Measurements from ENCODE around the gene TMEM120B. TPM values are rescaled to one million over a fixed set of nuclear protein-coding genes. Genes with fewer than 3 reads are reported as not detected.
"Not testable (repeated sequence)": the region's sequence is repeated elsewhere in the genome, so short reads cannot be mapped to it uniquely, and the experiment has no call there.

Gene TMEM120B
- total RNA-seq, 2 donors from 2014 or later, result 13.2 to 14.2 TPM

DNA sequence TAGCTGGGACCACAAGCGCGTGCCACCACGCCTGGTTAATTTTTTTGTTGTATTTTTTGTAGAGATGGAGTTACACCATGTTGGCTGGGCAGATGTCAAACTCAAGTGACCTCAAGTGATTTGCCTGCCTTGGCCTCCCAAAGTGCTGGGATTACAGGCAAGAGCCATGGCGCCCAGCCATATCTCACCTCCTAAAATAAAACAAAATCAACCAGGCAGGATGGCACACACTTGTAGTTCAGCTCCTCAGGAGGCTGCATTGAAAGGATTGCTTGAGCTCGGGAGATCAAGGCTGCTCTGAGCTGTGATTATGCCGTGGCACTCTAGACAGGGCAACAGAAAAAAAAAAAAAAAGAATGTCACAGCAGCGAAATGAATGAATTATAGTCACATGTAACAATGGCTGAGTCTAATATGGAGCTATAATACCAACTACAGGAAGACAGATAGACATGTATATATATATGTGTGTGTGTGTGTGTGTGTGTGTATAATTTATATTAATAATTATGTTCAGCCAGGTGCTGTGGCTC is 19.3 kb upstream of the TMEM120B start:
- Histone ChIP-seq H3K27me3 (no peaks in the 10 kb centered on the region), H3K4me3 (no peak overlapping the region), H3K9me3 (no peaks in the 10 kb centered on the region), H3K4me1 (no peaks in the 10 kb centered on the region), H3K27ac (no peak overlapping the region), H3K36me3 (replicated peaks in 1 of 2; ENCODE audit: insufficient read depth in 1 of 2, low read depth in 2 of 2) (no peaks in the 10 kb centered on the region)
- WGBS, 2 donors, result 62 to 65% methylated on average over 7 of the region's 7 CpGs
- ATAC-seq, result no peak
- DNase-seq, result no peak
- TF ChIP-seq POLR2A (IDR thresholded peaks at IDR 0.05), result no peak
- TF ChIP-seq, protein P1, sequence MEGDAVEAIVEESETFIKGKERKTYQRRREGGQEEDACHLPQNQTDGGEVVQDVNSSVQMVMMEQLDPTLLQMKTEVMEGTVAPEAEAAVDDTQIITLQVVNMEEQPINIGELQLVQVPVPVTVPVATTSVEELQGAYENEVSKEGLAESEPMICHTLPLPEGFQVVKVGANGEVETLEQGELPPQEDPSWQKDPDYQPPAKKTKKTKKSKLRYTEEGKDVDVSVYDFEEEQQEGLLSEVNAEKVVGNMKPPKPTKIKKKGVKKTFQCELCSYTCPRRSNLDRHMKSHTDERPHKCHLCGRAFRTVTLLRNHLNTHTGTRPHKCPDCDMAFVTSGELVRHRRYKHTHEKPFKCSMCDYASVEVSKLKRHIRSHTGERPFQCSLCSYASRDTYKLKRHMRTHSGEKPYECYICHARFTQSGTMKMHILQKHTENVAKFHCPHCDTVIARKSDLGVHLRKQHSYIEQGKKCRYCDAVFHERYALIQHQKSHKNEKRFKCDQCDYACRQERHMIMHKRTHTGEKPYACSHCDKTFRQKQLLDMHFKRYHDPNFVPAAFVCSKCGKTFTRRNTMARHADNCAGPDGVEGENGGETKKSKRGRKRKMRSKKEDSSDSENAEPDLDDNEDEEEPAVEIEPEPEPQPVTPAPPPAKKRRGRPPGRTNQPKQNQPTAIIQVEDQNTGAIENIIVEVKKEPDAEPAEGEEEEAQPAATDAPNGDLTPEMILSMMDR (IDR thresholded peaks at IDR 0.05), result no peak
- intact Hi-C loops (cut with DNase I), result loop anchor here (10.0 kb wide), 1 partner anchor 192 kb away; the partner anchor contains the start of gene PSMD9

DNA sequence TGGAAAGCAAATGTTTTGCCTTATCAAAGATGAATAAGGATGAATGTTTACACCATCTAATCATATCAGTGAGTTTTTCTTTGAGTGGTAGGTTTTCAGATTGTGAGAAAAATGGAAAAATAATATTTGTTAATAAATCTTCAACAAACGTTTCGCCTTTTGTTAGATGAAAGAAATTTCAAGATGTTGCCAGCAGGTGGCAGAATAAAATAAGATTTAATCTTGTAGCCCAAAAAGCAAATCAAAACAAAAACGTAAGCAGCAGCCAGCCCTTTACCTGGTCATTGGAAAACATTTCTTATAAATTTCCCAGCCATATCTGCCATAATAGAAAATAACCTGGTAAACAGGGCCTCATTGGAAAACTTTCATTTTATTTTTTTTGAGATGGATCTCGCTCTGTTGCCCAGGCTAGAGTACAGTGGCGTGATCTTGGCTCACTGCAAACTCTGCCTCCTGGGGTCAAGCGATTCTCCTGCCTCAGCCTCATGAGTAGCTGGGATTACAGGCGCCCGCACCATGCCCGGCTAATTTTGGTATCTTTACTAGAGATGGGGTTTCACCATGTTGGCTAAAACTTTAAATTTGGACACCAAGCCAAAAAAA is 15.4 kb upstream of the TMEM120B start:
- DNase-seq, result peak in 2 of 4 donors; percentile 18 to 58
- no peak for TF ChIP-seq POLR2A (IDR thresholded peaks at IDR 0.05)
- TF ChIP-seq, protein P1 (IDR thresholded peaks at IDR 0.05), result peak; percentile 17 to 79 (median 65)
- no peak overlapping the region for H3K4me3 ChIP-seq
- H3K4me1 ChIP-seq, result no peaks in the 10 kb centered on the region
- intact Hi-C loops (cut with DNase I), result loop anchor here (5.0 to 10.0 kb wide), 2 partner anchors 80 to 188 kb away; partner anchors contain the start of gene PSMD9
- 27 to 32% methylated on average over 9 of the region's 9 CpGs for WGBS, 2 donors
- H3K27ac ChIP-seq, result no peak overlapping the region
- no peaks in the 10 kb centered on the region for H3K36me3 ChIP-seq (replicated peaks in 1 of 2; ENCODE audit: insufficient read depth in 1 of 2, low read depth in 2 of 2)
- peak; percentile 71 for ATAC-seq
- no peaks in the 10 kb centered on the region for H3K27me3 ChIP-seq
- no peaks in the 10 kb centered on the region for H3K9me3 ChIP-seq

DNA sequence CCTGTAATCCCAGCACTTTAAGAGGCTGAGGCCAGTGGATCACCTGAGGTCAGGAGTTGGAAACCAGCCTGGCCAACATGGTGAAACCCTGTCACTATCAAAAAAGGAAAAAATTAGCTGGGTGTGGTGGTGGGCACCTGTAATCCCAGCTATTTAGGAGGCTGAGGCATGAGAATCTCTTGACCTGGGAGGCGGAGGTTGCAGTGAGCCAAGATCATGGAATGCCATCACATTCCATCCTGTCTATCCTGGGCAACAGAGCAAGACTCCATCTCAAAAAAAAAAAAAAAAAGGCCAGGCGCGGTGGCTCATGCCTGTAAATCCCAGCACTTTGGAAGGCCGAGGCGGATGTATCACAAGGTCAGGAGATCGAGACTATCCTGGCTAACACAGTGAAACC is 14.7 kb upstream of the TMEM120B start:
- not testable (repeated sequence) for H3K4me1 ChIP-seq; H3K27me3 ChIP-seq; ATAC-seq; H3K9me3 ChIP-seq; H3K36me3 ChIP-seq (replicated peaks in 1 of 2; ENCODE audit: insufficient read depth in 1 of 2, low read depth in 2 of 2); DNase-seq; H3K4me3 ChIP-seq; H3K27ac ChIP-seq
- intact Hi-C loops (cut with DNase I), result loop anchor here (5.0 to 10.0 kb wide), 2 partner anchors 79 to 187 kb away; partner anchors contain the start of gene PSMD9
- 89 to 100% methylated on average over 6 of the region's 6 CpGs for WGBS, 2 donors

DNA sequence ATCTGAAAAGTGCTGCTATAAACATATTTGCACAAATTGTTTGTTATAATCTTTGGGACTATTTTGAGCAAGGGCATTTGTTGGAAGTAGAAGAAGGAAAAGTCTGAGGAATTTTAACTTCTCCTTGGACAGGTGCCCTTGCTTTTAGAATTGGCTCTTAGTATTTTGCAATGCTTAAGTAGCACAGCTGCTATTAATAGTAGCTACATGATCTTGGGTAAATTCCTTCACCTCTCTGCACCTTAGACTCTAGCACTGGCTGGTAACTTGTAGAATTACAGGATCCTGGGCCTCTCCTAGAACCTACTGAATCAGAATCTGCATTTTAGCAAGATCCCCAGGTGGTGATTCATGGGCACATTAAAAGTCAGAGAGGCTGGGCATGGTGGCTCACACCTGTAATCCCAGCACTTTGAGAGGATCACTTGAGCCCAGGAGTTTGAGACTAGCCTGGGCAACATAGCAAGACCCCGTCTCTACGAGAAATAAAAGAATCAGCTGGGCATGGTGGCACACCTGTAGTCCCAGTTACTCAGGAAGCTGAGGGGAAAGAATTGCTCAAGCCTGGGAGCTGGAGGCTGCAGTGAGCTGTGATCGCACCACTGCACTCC is 10.8 kb upstream of the TMEM120B start:
- TF ChIP-seq, protein P1 (IDR thresholded peaks at IDR 0.05), result no peak
- no peak for TF ChIP-seq POLR2A (IDR thresholded peaks at IDR 0.05)
- WGBS, 2 donors, result 87 to 93% methylated on average over 3 of the region's 3 CpGs
- ATAC-seq (no peak), DNase-seq (no peak)
- H3K36me3 ChIP-seq (replicated peaks in 1 of 2; ENCODE audit: insufficient read depth in 1 of 2, low read depth in 2 of 2), result no peaks in the 10 kb centered on the region
- H3K4me3 ChIP-seq, result no peak overlapping the region
- no peaks in the 10 kb centered on the region for H3K9me3 ChIP-seq
- H3K27ac ChIP-seq, result no peak overlapping the region
- H3K27me3 ChIP-seq, result no peaks in the 10 kb centered on the region
- intact Hi-C loops (cut with DNase I), result no loop called here
- H3K4me1 ChIP-seq, result no peaks in the 10 kb centered on the region

DNA sequence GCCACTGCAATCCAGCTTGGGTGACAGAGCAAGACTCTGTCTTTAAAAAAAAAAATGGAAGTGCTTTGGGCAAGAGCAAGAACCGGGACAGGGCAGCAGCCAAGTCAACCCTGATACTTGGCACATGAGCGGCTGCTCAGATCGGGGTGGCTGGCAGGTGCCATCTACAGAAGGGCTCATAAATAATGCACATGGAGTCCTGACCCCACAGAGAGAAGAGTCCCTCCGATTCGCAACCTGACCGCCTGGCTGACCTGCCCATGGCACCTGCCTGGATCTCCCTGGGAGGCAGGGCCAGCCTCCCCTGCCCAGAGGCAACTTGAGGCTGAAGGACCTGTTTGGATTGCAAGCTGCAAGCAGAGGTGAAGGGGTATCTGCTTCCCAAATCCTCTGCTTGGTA is 9.6 kb upstream of the TMEM120B start:
- DNase-seq (no peak), ATAC-seq (no peak)
- 85 to 91% methylated on average over 4 to 6 of the region's 6 CpGs for WGBS, 2 donors
- H3K27ac ChIP-seq, result no peak overlapping the region
- H3K4me1 ChIP-seq, result no peaks in the 10 kb centered on the region
- H3K27me3 ChIP-seq, result no peaks in the 10 kb centered on the region
- H3K36me3 ChIP-seq (replicated peaks in 1 of 2; ENCODE audit: insufficient read depth in 1 of 2, low read depth in 2 of 2), result no peaks in the 10 kb centered on the region
- no peak overlapping the region for H3K4me3 ChIP-seq
- TF ChIP-seq POLR2A (IDR thresholded peaks at IDR 0.05), result no peak
- TF ChIP-seq, protein P1 (IDR thresholded peaks at IDR 0.05), result no peak
- intact Hi-C loops (cut with DNase I), result no loop called here
- H3K9me3 ChIP-seq, result no peaks in the 10 kb centered on the region

All from body of pancreas (tissue), 4 donors.